ENCODE results near the gene SRSF3.

DNA sequence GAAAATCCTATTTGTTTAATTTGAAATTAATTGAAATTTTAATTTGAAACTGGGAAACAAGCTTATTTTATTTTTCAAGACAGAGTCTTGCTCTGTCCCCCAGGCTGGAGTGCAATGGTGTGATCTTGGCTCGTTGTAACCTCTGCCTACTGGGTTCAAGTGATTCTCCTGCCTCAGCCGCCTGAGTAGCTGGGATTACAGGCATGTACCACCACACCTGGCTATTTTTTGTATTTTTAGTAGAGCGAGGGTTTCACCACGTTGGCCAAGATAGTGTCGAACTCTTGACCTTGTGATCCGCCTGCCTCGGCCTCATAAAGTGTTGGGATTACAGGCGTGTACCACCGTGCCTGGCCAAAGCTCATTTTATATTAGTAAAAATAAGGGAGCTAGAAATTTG is 4.2 kb downstream of the SRSF3 start:
- TF ChIP-seq, protein P1, sequence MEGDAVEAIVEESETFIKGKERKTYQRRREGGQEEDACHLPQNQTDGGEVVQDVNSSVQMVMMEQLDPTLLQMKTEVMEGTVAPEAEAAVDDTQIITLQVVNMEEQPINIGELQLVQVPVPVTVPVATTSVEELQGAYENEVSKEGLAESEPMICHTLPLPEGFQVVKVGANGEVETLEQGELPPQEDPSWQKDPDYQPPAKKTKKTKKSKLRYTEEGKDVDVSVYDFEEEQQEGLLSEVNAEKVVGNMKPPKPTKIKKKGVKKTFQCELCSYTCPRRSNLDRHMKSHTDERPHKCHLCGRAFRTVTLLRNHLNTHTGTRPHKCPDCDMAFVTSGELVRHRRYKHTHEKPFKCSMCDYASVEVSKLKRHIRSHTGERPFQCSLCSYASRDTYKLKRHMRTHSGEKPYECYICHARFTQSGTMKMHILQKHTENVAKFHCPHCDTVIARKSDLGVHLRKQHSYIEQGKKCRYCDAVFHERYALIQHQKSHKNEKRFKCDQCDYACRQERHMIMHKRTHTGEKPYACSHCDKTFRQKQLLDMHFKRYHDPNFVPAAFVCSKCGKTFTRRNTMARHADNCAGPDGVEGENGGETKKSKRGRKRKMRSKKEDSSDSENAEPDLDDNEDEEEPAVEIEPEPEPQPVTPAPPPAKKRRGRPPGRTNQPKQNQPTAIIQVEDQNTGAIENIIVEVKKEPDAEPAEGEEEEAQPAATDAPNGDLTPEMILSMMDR (optimal IDR thresholded peaks at IDR 0.05 in 1 of 3, IDR thresholded peaks at IDR 0.05 in 1 of 3, conservative IDR thresholded peaks at IDR 0.05 in 1 of 3; ENCODE audit: extremely low read depth in 1 of 3, insufficient read depth in 2 of 3, low read length in 3 of 3): no peak
- no peak for TF ChIP-seq EZH2 (IDR thresholded peaks at IDR 0.05; ENCODE audit: low read length)

All from keratinocyte (primary cell).